ENCODE measurements around the gene PARD3.

The PARD3 gene

GRCh38 chr10:34374356-34375045, 440.6 kb downstream of the PARD3 start:
- in situ Hi-C loops (cut with HindIII; ENCODE audit: low sequenced_read_pairs) = no loop called here
- H3K4me3 ChIP-seq (ENCODE audit: low read depth, low read length) = no peak overlapping the region
- DNase-seq (ENCODE audit: low read depth, low spot score) = no peak
- TF ChIP-seq, protein P1, sequence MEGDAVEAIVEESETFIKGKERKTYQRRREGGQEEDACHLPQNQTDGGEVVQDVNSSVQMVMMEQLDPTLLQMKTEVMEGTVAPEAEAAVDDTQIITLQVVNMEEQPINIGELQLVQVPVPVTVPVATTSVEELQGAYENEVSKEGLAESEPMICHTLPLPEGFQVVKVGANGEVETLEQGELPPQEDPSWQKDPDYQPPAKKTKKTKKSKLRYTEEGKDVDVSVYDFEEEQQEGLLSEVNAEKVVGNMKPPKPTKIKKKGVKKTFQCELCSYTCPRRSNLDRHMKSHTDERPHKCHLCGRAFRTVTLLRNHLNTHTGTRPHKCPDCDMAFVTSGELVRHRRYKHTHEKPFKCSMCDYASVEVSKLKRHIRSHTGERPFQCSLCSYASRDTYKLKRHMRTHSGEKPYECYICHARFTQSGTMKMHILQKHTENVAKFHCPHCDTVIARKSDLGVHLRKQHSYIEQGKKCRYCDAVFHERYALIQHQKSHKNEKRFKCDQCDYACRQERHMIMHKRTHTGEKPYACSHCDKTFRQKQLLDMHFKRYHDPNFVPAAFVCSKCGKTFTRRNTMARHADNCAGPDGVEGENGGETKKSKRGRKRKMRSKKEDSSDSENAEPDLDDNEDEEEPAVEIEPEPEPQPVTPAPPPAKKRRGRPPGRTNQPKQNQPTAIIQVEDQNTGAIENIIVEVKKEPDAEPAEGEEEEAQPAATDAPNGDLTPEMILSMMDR (IDR thresholded peaks at IDR 0.05; ENCODE audit: low read depth, low read length) = no peak

GRCh38 chr10:34373211-34373610, 441.9 kb downstream of the PARD3 start:
- H3K4me3 ChIP-seq (ENCODE audit: low read depth, low read length) = no peak overlapping the region
- in situ Hi-C loops (cut with HindIII; ENCODE audit: low sequenced_read_pairs) = no loop called here
- DNase-seq (ENCODE audit: low read depth, low spot score) = no peak
- TF ChIP-seq, protein P1 (IDR thresholded peaks at IDR 0.05; ENCODE audit: low read depth, low read length) = no peak

GRCh38 chr10:34372509-34372908, 442.6 kb downstream of the PARD3 start:
- H3K4me3 ChIP-seq (ENCODE audit: low read depth, low read length) = no peak overlapping the region
- in situ Hi-C loops (cut with HindIII; ENCODE audit: low sequenced_read_pairs) = no loop called here
- DNase-seq (ENCODE audit: low read depth, low spot score) = no peak
- TF ChIP-seq, protein P1 (IDR thresholded peaks at IDR 0.05; ENCODE audit: low read depth, low read length) = no peak

GRCh38 chr10:34370126-34370525, 445.0 kb downstream of the PARD3 start:
- in situ Hi-C loops (cut with HindIII; ENCODE audit: low sequenced_read_pairs) = no loop called here
- H3K4me3 ChIP-seq (ENCODE audit: low read depth, low read length) = no peak overlapping the region
- TF ChIP-seq, protein P1 (IDR thresholded peaks at IDR 0.05; ENCODE audit: low read depth, low read length) = no peak
- no peak for DNase-seq (ENCODE audit: low read depth, low spot score)

DNA sequence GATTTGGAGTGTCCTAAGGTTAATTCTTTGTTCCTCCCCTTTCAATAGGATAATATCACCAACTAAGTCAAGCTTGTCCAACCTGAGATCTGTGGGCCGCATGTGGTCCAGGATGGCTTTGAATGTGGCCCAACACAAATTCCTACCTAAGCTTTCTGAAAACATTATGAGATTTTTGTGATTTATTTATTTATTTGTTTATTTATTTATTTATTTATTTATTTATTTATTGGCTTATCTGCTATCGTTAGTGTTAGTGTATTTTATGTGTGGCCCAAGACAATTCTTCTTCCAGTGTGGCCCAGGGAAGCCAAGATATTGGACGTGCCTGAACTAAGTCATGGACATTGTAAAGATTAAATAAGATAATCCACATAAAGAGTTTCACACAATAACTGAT, 446.0 kb downstream of the PARD3 start:
- no peak for DNase-seq (ENCODE audit: low read depth, low spot score)
- in situ Hi-C loops (cut with HindIII; ENCODE audit: low sequenced_read_pairs) = no loop called here
- TF ChIP-seq, protein P1 (IDR thresholded peaks at IDR 0.05; ENCODE audit: low read depth, low read length) = no peak
- no peak overlapping the region for H3K4me3 ChIP-seq (ENCODE audit: low read depth, low read length)

- no peak overlapping the region for H3K4me3 ChIP-seq (ENCODE audit: low read depth, low read length)
- in situ Hi-C loops (cut with HindIII; ENCODE audit: low sequenced_read_pairs) = no loop called here
- no peak for DNase-seq (ENCODE audit: low read depth, low spot score)
- TF ChIP-seq, protein P1 (IDR thresholded peaks at IDR 0.05; ENCODE audit: low read depth, low read length) = no peak
Measured at GRCh38 chr10:34364253-34365037, 450.7 kb downstream of the PARD3 start.
